ENCODE results near the gene MCC.

MCC gene

DNA sequence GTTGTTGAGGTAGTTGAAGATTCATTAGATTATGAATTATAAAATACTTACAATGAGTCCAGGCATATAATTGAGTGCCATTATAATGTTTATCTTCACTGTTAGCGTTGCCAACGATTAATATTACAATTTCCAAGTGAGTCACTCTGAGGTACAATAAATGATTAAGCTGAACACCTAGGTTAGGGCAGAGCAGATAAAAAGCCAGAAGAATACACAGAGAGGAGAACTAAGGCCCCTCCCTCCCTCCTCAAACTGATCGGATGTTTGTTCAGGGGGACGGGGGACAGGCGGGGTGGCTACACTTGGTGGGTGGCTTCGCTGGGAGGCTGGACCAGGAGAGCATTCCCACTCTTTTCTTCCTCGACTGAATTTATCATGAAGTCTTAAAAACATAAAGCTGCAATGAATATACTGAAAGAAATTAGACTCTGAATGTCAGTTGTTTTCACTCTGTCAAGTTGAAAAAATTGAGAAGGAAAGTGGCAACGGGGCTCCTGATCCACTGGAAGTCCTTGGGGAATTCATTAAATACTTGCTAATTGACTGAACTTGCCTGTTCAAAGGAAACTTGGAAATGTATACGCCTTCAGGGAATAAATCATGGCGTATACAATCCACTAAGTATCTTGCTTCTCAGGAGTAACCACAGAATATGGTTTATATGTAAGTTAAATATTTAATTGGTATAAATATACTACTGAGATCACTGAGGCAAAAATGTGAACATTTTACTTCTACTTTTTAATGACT lies 251.5 kb downstream of the MCC start:
- DNase-seq (ENCODE audit: low spot score in 2 of 2) (no peak), ATAC-seq (ENCODE audit: low read depth) (no peak)
- no peak overlapping the region for H3K4me3 Mint-ChIP-seq
- no peaks in the 10 kb centered on the region for H3K4me1 Mint-ChIP-seq
- H3K36me3 Mint-ChIP-seq: no peaks in the 10 kb centered on the region
- H3K27ac Mint-ChIP-seq: no peak overlapping the region
- H3K27me3 Mint-ChIP-seq: peaks cover 1% of the 10 kb centered on the region
- H3K9me3 Mint-ChIP-seq: no peaks in the 10 kb centered on the region

DNA sequence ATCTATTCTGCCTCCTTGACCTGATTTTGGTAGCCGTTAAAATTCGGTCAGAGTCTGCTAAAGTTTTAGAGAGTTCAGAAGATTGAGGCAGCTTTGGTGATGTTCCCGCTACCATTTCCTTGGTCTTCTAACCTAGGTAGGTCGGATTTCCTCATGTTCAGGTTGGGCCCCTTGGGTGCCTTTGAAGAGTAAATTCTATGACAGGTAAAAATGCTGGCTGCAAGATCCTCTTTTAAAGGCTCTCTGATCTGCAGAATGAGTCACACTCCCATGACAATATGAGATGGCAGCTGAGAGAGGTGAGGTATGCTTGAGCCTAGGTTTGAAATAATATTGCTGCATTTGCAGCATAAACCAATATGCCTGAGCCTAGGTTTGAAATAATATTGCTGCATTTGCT lies 252.4 kb downstream of the MCC start:
- no peak for ATAC-seq (ENCODE audit: low read depth)
- Mint-ChIP-seq H3K27ac (no peak overlapping the region), H3K4me1 (no peaks in the 10 kb centered on the region), H3K4me3 (no peak overlapping the region), H3K27me3 (peaks cover 3% of the 10 kb centered on the region), H3K36me3 (no peaks in the 10 kb centered on the region), H3K9me3 (no peaks in the 10 kb centered on the region)
- no peak for DNase-seq (ENCODE audit: low spot score in 2 of 2)

GRCh38 chr5:113234546-113234945 lies 253.7 kb downstream of the MCC start:
- no peaks in the 10 kb centered on the region for H3K4me1 Mint-ChIP-seq
- no peak overlapping the region for H3K27ac Mint-ChIP-seq
- no peaks in the 10 kb centered on the region for H3K36me3 Mint-ChIP-seq
- H3K27me3 Mint-ChIP-seq: peaks cover 3% of the 10 kb centered on the region
- H3K4me3 Mint-ChIP-seq: no peak overlapping the region
- H3K9me3 Mint-ChIP-seq: no peaks in the 10 kb centered on the region
- ATAC-seq (ENCODE audit: low read depth) (no peak), DNase-seq (ENCODE audit: low spot score in 2 of 2) (no peak)

DNA sequence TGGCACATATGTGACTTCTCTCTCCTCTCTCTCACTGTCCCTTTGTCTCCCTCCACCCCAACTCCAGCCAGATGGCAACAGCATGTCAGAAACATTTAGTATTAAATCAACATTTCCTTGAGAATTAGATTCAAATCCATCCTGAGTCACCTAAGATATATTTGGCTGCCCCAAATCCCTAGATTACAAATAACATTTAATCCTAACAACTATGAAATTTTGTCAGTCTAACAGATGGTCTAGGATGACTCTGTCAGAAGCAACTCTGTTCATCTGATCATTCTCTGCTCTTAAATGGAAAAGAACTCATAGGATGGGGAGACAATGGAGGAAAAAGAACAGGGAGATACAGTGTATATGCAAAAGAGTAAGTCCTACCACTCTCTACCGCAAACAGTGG lies 254.6 kb downstream of the MCC start:
- H3K36me3 Mint-ChIP-seq: no peaks in the 10 kb centered on the region
- no peaks in the 10 kb centered on the region for H3K9me3 Mint-ChIP-seq
- ATAC-seq (ENCODE audit: low read depth): no peak
- H3K4me3 Mint-ChIP-seq: no peak overlapping the region
- H3K27me3 Mint-ChIP-seq: peaks cover 6% of the 10 kb centered on the region
- no peak for DNase-seq (ENCODE audit: low spot score in 2 of 2)
- no peak overlapping the region for H3K27ac Mint-ChIP-seq
- no peaks in the 10 kb centered on the region for H3K4me1 Mint-ChIP-seq

GRCh38 chr5:113232667-113233066 lies 255.6 kb downstream of the MCC start:
- H3K4me3 Mint-ChIP-seq: no peak overlapping the region
- no peak overlapping the region for H3K27ac Mint-ChIP-seq
- ATAC-seq (ENCODE audit: low read depth) (no peak), DNase-seq (ENCODE audit: low spot score in 2 of 2) (no peak)
- peaks cover 8% of the 10 kb centered on the region for H3K27me3 Mint-ChIP-seq
- H3K36me3 Mint-ChIP-seq: no peaks in the 10 kb centered on the region
- no peaks in the 10 kb centered on the region for H3K4me1 Mint-ChIP-seq
- H3K9me3 Mint-ChIP-seq: no peaks in the 10 kb centered on the region

GRCh38 chr5:113232221-113232620 lies 256.0 kb downstream of the MCC start:
- Mint-ChIP-seq H3K4me3 (no peak overlapping the region), H3K4me1 (no peaks in the 10 kb centered on the region), H3K36me3 (no peaks in the 10 kb centered on the region), H3K27me3 (peaks cover 9% of the 10 kb centered on the region), H3K27ac (no peak overlapping the region), H3K9me3 (no peaks in the 10 kb centered on the region)
- DNase-seq (ENCODE audit: low spot score in 2 of 2) (no peak), ATAC-seq (ENCODE audit: low read depth) (no peak)

DNA sequence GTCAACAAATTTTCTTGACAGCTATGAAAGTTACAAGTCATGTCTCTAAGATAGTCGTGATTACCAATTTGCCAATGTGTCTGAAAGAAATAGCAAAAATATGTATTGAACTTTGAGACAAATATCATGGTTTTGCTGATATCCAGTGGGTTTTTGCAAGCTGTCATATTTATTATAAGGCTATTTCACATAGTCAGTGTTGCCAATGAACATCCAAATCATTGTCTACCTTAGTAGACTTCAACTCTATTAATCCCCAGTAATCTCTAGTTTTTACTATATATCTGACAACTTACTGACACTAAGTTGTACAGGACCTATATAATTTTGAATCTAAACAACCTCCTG lies 256.6 kb downstream of the MCC start:
- Mint-ChIP-seq H3K4me3 (no peak overlapping the region), H3K9me3 (no peaks in the 10 kb centered on the region), H3K27ac (no peak overlapping the region), H3K27me3 (peaks cover 9% of the 10 kb centered on the region), H3K4me1 (no peaks in the 10 kb centered on the region), H3K36me3 (no peaks in the 10 kb centered on the region)
- ATAC-seq (ENCODE audit: low read depth) (no peak), DNase-seq (ENCODE audit: low spot score in 2 of 2) (no peak)

- DNase-seq (ENCODE audit: low spot score in 2 of 2) (no peak), ATAC-seq (ENCODE audit: low read depth) (no peak)
- Mint-ChIP-seq H3K4me3 (no peak overlapping the region), H3K36me3 (no peaks in the 10 kb centered on the region), H3K4me1 (no peaks in the 10 kb centered on the region), H3K9me3 (no peaks in the 10 kb centered on the region), H3K27ac (no peak overlapping the region), H3K27me3 (peaks cover 7% of the 10 kb centered on the region)
These were observed 257.3 kb downstream of the MCC start for GRCh38 chr5:113230711-113231652.

- ATAC-seq (ENCODE audit: low read depth) (no peak), DNase-seq (ENCODE audit: low spot score in 2 of 2) (no peak)
- Mint-ChIP-seq H3K27ac (no peak overlapping the region), H3K4me3 (no peak overlapping the region), H3K9me3 (no peaks in the 10 kb centered on the region), H3K27me3 (peaks cover 17% of the 10 kb centered on the region), H3K36me3 (no peaks in the 10 kb centered on the region), H3K4me1 (no peaks in the 10 kb centered on the region)
These were observed 260.5 kb downstream of the MCC start for GRCh38 chr5:113227798-113228197.

DNA sequence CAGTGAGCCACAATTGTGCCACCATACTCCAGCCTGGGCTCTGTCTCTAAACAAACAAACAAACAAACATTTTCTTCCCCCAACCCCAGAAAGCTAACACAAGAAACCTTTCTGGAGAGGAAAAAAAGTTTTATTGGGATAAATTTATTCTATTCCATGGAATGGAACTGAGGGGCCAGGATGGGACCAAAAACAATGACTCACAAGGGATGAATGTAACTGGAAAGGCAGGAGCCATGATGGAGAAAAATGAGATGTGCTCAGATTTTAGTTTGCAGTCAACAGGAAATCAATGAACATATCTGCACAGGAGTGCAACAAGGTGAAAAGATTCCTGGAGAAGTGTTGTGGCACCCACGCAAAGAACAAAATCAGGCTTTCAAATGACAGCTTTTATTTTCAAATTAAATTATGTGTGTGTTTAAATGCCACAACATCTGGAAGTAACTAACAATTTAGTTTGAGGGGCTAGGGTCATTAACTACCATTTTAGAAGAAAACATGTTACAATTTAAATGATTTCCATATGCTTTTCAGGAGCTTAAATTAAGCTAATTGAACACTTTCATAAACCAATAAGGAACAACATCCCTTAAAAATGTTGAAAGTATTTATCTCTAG lies 262.0 kb downstream of the MCC start:
- peaks cover 21% of the 10 kb centered on the region for H3K27me3 Mint-ChIP-seq
- no peak for DNase-seq (ENCODE audit: low spot score in 2 of 2)
- H3K4me1 Mint-ChIP-seq: no peaks in the 10 kb centered on the region
- no peak for ATAC-seq (ENCODE audit: low read depth)
- H3K9me3 Mint-ChIP-seq: no peaks in the 10 kb centered on the region
- H3K27ac Mint-ChIP-seq: no peak overlapping the region
- no peaks in the 10 kb centered on the region for H3K36me3 Mint-ChIP-seq
- H3K4me3 Mint-ChIP-seq: no peak overlapping the region

DNA sequence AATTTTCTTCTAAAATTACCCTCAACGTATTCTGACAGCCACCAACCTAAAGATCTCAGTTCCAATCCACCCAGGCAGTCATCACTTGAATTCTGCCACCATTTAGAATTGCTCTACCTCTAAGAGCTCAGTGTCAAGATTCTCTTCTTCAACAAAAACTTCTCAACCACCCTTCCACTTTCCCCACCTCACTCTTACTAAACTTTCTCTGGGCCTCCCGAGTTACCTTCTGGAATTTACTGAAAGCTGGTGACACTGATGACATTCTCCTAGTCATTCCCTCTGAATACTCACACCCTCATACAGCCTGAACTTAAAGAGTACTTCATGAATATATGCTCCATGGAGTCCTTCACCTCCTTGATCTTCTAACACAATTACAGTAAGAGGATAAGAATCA lies 263.0 kb downstream of the MCC start:
- H3K4me3 Mint-ChIP-seq: no peak overlapping the region
- ATAC-seq (ENCODE audit: low read depth) (no peak), DNase-seq (ENCODE audit: low spot score in 2 of 2) (no peak)
- no peaks in the 10 kb centered on the region for H3K36me3 Mint-ChIP-seq
- no peaks in the 10 kb centered on the region for H3K4me1 Mint-ChIP-seq
- peaks cover 21% of the 10 kb centered on the region for H3K27me3 Mint-ChIP-seq
- no peak overlapping the region for H3K27ac Mint-ChIP-seq
- H3K9me3 Mint-ChIP-seq: no peaks in the 10 kb centered on the region

- no peaks in the 10 kb centered on the region for H3K36me3 Mint-ChIP-seq
- H3K4me3 Mint-ChIP-seq: no peak overlapping the region
- no peaks in the 10 kb centered on the region for H3K9me3 Mint-ChIP-seq
- ATAC-seq (ENCODE audit: low read depth): no peak
- no peak overlapping the region for H3K27ac Mint-ChIP-seq
- DNase-seq (ENCODE audit: low spot score in 2 of 2): no peak
- H3K4me1 Mint-ChIP-seq: no peaks in the 10 kb centered on the region
- peaks cover 21% of the 10 kb centered on the region for H3K27me3 Mint-ChIP-seq
These were observed 263.6 kb downstream of the MCC start for GRCh38 chr5:113224605-113225065.

DNA sequence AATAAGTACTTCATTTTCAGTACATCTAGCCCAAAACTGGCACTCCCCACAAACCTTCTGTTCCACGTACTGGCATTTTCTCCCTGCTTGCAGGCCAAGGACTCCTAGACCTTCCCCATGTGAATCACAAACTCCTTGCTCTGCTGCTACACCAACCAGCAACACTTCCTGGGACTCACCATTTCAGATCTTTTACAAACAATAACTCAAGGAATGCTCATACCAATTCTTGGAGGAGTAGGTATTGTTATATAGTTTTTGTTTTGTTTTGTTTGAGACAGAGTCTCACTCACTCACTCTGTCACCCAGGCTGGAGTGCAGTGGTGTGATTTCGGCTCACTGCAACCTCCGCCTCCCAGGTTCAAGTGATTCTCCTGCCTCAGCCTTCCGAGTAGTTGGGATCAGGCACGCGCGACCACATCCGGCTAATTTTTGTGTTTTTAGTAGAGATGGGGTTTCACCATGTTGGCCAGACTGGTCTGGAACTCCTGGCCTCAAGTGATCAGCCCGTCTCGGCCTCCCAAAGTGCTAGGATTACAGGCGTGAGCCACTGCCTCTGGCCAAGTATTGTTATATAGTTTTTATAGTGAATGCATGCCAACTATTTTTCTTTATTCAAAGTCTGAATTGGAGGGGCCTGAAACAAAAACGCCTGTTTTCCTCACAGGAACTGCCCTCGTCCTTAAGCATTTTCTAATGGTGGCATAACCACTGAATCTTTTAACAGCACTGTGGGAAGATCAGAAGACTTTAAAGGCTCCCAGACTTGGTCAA lies 264.2 kb downstream of the MCC start:
- ATAC-seq (ENCODE audit: low read depth) (no peak), DNase-seq (ENCODE audit: low spot score in 2 of 2) (no peak)
- Mint-ChIP-seq H3K4me1 (no peaks in the 10 kb centered on the region), H3K4me3 (no peak overlapping the region), H3K27me3 (peaks cover 21% of the 10 kb centered on the region), H3K27ac (no peak overlapping the region), H3K9me3 (no peaks in the 10 kb centered on the region), H3K36me3 (no peaks in the 10 kb centered on the region)

DNA sequence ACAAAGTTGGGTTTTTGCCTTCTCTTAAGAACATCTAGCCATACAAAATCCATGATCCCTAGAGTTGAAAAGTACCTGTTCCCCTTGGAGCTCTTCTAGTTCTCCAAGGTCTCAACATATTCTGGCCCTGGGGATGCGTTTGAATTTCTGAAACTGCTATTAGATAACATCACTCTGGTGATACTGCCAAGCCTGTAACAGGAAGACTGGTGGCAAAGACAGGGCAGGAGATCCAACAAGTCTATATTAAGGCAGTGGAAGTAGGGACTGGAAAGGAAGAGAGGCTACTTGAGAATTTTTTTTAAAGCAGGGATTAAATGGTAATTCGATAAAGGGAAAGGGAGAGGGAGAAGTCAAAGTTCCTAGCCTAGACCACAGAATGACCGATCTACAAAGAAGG lies 264.9 kb downstream of the MCC start:
- Mint-ChIP-seq H3K27me3 (peaks cover 19% of the 10 kb centered on the region), H3K27ac (no peak overlapping the region), H3K9me3 (no peaks in the 10 kb centered on the region), H3K4me3 (no peak overlapping the region), H3K4me1 (no peaks in the 10 kb centered on the region), H3K36me3 (no peaks in the 10 kb centered on the region)
- no peak for DNase-seq (ENCODE audit: low spot score in 2 of 2)
- ATAC-seq (ENCODE audit: low read depth): no peak
